Measurements from ENCODE around the gene MPG.
A peak's percentile ranks its signal among the peaks of the same experiment; 100 is the strongest.

The MPG gene

GRCh38 chr16:50769-51591 lies 27.0 kb upstream of the MPG start:
- no peak for DNase-seq

GRCh38 chr16:53346-54236 lies 24.4 kb upstream of the MPG start, which contains the start of the genes POLR3K and SNRNP25:
Gene POLR3K (minus strand): TSS chr16:53608. CDS start chr16:53586, 22 bp downstream.
Gene SNRNP25 (plus strand): TSS chr16:53828. CDS start chr16:54017, 189 bp downstream.
- peak; percentile 80 to 99 (median 97) for DNase-seq

GRCh38 chr16:54237-54581 lies 23.8 kb upstream of the MPG start:
- no peak for DNase-seq

- DNase-seq: no peak
Observed at GRCh38 chr16:55571-56136, 22.4 kb upstream of the MPG start.

- DNase-seq: no peak
Observed at GRCh38 chr16:56231-56927, 21.6 kb upstream of the MPG start.

GRCh38 chr16:57711-58110 lies 20.3 kb upstream of the MPG start:
- no peak for DNase-seq

- DNase-seq: no peak
Observed at GRCh38 chr16:58491-59439, 19.3 kb upstream of the MPG start.

- DNase-seq: no peak
Observed at GRCh38 chr16:59440-60059, 18.5 kb upstream of the MPG start.

GRCh38 chr16:60166-60565 lies 17.9 kb upstream of the MPG start:
- DNase-seq: no peak

GRCh38 chr16:60929-61878 lies 16.8 kb upstream of the MPG start:
- peak in 1 of 51 donors; percentile 13 for DNase-seq

GRCh38 chr16:61879-62281 lies 16.1 kb upstream of the MPG start:
- no peak for DNase-seq

- no peak for DNase-seq
Observed at GRCh38 chr16:62283-62967, 15.6 kb upstream of the MPG start.

- no peak for DNase-seq
Observed at GRCh38 chr16:62968-63391, 15.0 kb upstream of the MPG start.

- no peak for DNase-seq
Observed at GRCh38 chr16:63466-63865, 14.6 kb upstream of the MPG start.

- DNase-seq: no peak
Observed at GRCh38 chr16:63998-64913, 13.8 kb upstream of the MPG start.

- no peak for DNase-seq
Observed at GRCh38 chr16:64914-65255, 13.1 kb upstream of the MPG start.

GRCh38 chr16:65745-66144 lies 12.3 kb upstream of the MPG start:
- DNase-seq: peak in 49 of 51 donors; percentile 29 to 90 (median 70)
